ELR (cell line): ENCODE data around the gene IRGC.

Experiments used
- DNase-seq: peaks from one replicate; pipeline ENCODE4 v3.0.0-alpha.2; 2015; ENCODE audit warnings: low read depth

IRGC gene

GRCh38 chr19:43724896-43725295, 9.0 kb downstream of the IRGC start:
- no peak for DNase-seq

- DNase-seq, result no peak
Observed at GRCh38 chr19:43725468-43725867, 9.6 kb downstream of the IRGC start.

DNA sequence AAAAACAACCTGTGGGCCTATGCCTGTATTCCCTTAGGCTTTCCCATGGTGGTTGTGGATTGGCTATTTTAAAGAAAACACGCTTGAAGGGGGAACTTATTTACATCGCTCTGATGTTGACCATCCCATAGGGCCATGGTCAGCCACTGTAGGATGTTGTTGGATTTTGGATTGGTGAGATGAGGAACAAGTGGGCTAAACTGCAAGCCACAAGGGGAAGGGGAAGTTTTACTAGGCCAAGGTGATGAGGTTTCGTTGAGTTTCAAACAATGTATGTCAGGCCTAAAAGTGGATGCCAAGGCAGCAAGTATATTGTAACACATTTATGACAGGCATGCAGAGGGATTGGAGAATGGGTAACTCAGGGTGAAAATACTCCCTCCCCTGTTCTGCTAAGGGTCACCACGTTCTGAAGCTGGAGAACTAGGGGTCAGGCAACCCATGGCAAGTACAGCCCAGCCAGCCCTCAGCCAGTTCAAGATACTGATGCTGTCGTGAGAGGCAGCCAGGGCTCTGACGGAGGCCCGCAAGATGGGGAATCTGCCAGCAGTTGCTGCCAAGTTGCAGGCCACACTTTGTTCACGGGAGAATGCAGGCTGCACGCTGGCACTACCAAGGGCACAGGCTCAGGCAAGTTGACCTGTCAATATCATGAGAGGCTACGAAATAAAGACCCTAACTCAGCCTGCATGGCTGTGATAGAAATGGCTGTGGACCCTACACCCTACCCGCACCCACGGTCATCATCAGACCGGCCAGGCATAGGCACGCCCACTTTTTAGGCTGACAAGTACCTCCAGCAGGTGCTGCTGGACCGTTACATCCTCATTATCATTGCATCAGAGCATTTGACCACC, 11.1 kb downstream of the IRGC start:
- no peak for DNase-seq

DNA sequence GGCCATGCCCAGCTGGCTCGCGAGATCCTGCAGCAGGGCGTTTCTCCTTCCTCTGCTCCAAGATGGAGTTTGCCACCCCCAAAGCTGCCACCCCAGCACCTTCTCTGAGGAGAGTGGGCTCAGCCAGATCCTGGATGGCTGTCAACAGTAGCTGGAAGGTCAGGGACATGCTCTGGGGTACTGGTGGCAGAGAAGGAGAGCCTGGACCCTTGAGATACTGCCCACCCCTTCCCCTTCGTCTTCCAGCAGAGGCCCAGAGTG, 11.6 kb downstream of the IRGC start:
- no peak for DNase-seq

DNA sequence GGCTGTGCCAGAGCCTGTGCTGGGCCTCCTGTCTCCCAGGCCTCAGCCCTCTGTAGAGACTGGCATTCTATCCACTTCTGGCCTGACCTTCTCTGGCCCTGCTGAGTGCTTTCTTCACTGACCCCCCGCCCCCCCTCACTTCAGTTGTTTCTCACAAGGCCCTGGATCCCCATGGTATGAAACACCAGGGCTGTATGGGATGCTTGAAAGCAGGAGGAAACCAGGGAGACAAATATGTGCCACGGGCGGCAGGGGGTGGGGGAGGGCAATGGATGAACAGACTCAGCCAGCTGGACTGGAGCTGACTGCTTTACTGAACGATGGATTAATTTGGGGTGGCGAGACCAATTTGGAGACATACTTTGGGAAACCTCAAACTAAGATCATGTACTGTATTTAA, 14.0 kb downstream of the IRGC start:
- no peak for DNase-seq

DNA sequence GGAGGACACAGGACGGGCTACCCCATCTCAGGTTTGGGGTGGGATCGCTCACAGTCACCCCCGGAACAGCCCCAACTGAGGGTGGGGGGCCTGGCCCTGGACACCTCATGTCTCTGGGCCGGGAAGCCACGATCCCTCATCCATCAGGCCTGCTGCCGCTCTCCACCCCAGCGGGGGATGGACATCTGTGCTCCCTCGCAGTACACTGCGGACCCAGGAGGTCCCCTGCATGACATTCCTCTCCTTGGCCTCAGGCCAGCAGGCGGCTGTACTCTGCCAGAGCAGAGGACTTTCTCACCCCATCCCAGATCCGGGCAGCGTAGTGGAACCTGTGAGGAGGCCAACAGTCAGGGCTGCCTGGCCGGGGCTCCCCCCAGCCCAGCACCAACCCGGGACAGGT, 15.5 kb downstream of the IRGC start:
- no peak for DNase-seq

DNA sequence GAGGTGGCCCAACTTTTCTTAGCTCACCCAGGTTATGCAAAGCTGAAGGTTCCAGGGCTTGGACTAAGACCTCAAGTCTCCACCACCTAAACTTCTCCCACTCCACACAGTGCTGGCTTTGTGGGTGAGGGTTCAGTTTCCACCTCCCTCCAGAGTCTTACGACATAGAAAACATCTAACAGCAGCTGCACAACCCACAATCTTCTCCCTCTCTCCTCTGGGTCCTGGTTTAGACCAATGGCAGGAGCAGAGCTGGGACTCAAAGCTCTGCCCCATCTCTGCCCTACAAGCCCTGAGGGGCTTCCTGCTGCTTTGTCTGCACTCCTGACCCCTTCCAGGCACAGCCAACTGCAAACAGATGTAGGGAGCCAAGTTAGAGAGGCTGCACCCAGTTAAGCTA, 16.0 kb downstream of the IRGC start:
- DNase-seq, result no peak

GRCh38 chr19:43735013-43735412, 19.1 kb downstream of the IRGC start:
- no peak for DNase-seq

DNA sequence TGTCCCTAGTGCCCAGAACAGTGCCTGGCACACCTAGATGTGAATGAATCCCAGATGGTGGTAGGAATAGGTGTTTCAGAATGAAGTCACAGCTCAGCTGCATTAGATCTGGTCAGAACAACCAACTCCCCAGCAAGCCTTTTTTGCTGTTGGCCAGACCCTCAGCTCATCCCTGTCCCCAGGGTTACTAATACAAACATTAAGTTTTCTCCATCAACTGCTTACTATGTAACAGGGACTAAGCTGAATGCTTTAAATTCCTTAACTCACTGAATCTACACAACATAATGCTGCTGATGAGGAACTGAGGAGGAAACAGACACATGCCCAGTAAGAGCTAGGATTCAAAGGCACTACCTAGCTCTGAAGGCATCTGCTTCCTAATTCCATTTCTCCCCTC, 20.1 kb downstream of the IRGC start:
- no peak for DNase-seq

- no peak for DNase-seq
Observed at GRCh38 chr19:43738780-43739211, 22.9 kb downstream of the IRGC start.

GRCh38 chr19:43739439-43740235, 23.8 kb downstream of the IRGC start:
- peak; percentile 31 for DNase-seq

GRCh38 chr19:43741075-43741825, 25.4 kb downstream of the IRGC start:
- DNase-seq, result no peak

DNA sequence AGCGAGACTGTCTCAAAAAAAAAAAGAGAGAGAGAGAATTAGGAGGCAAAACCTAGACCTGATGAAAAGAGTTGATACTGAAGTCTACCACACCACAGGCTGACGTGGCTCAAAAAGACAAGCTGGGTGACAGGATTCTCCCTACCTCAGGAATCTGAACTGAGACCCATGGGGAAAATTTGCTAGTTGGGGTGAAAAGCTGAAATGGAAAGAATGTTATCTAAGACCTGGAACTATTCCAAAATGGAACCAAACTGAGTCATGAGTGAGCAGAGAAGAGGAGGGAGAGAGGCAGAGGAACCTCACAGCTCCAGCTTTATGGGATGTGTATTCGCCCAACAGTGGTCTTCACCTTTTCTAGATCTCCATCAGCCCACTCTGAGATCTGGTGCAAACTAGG, 27.2 kb downstream of the IRGC start:
- peak; percentile 50 for DNase-seq

DNA sequence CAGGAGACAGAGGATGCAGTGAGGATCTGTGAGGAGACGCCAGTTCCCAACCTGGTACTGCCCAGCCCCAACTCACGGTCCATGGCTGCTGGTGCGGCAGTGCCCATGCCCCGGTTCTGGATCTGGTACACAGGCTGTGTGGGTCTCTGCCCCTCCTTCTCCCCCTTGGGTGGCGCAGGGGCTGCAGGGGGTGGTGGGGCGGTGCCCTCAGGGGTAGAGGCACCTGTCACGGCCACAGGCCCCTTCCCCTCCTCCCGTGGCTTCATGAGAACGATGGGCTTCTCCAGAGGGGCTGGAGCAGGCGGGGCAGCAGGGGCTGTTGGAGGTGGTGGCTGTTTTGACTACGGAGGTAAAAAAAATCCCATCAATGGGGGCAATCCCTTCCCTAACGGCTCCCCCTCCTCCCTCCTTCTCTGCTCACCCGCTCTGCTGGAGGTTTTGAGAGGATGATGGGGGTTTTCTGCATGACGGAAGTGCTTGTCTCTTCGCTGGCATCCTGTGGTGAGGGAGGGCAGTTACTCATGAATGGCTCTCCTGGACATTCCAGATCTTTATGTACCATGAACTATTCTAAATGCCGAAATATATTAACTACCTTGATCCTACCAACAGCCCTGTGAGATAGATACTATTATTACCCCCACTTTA, 31.8 kb downstream of the IRGC start:
- DNase-seq, result no peak

- no peak for DNase-seq
Observed at GRCh38 chr19:43748205-43748594, 32.3 kb downstream of the IRGC start.

DNA sequence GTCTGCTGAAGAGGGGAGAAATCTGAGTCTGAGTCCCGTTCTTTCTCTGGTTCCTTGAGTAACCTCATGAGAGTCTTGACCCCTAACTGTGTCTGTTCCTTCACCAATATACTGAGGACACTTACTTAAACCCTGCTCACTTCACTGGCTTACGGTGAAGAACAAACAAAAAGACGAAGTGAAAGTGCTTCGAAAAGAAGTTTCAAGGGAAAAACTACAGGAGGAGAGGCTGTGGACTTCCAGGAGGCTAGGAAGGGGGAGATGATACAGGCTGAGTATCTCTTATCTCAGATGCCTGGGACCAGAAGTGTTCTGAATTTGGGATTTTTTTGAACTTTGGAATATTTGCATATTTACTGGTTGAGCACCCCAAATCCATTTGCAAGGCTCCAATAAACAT, 32.8 kb downstream of the IRGC start:
- DNase-seq, result no peak

GRCh38 chr19:43749152-43749551, 33.3 kb downstream of the IRGC start:
- DNase-seq, result no peak

DNA sequence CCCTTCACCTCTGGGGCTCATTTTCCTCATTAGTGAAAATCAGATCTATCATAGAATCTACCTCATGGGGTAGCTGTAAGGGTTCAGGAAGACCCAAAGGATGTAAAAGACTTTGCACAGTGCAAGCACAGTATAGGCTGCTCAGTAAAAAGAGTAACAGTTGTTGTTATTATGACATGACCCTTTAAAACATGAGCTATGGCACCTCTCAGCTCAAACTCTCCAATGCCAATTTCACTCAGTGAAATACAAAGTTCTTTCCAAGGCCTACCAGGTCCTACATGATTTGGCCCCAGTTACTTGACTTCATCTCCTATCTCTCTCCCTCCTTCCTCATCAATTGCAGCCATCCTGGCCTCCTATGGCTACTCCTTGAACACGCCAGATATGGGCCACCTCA, 34.0 kb downstream of the IRGC start:
- no peak for DNase-seq

DNA sequence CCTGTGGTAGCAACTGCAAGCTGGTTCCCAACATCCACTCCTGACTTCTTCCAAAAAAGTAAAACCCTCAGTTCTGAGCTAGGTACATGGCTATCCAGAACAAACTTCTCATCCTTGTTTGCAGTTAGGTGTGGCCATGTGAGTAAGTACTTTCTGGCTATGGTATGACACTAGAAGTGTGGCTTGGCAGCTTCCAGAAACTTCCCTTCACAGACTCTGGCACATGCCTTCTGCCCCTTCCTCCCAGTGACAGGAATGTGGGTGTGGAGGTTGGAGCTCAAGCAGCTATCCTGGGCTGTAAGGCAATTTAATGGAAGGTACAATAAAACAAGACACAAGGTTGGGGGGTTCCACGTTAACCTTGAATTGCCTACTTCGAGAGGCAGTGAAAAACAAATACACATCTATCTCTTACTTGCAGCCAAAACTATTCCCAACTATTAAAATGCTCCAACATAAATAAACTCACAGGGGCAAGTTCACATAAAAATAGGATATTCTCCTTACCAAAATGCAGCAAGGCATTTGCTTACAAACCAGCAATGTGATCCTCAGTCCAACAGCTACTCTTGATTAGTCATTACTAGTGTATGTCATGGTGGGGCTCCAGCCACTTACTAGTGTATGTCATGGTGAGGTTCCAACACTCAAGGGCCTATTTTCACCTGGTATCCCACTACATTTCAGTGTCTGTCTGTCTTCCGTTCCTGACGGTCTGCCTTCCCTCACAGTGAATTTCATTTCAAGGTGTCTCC, 35.8 kb downstream of the IRGC start:
- DNase-seq, result peak; percentile 50

DNA sequence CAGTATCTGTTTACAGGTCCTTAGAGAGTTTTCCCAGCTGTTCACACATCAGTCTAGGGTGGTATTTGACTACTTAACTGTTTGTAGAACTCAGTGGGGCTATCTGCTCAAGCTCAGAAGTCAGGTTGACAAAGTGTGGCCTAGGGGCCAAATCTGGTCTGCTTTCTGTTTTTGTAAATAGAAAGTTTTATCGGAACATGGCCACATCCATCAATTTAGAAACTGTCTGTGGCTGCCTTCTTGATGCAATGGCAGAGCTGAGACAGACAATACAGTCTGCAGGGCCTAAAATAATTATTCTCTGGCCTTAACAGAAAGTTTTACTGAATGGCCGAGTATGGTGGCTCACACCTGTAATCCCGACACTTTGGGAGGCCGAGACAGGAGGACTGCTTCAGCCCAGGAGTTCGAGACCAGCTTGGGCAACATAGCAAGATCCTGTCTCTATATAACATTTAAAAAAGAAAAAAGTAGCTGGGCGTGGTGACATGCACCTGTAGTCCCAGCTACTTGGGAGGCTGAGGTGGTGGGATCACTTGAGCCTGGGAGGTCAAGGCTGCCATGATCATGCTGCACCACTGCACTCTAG, 36.5 kb downstream of the IRGC start:
- no peak for DNase-seq

GRCh38 chr19:43754253-43754502, 38.3 kb downstream of the IRGC start:
- no peak for DNase-seq
